Mesendoderm (in vitro differentiated cells): Measurements from ENCODE around the gene ULBP2.
A peak's percentile ranks its signal among the peaks of the same experiment; 100 is the strongest.
"Not testable (repeated sequence)": the region's sequence is repeated elsewhere in the genome, so short reads cannot be mapped to it uniquely, and the experiment has no call there.

Source experiments
- DNase-seq: peaks from one replicate; pipeline ENCODE4 v3.0.0; 2013
- H2AK5ac ChIP-seq: 2 replicates; pipeline ENCODE4 v1.6.1; 2013; ENCODE audit warnings: low read length, inconsistent platforms
- H2BK120ac ChIP-seq: 2 replicates; pipeline ENCODE4 v1.6.1; 2013; ENCODE audit warnings: low read depth, mild to moderate bottlenecking, low read length, moderate library complexity, mixed read lengths
- H2BK15ac ChIP-seq: replicated peaks from 2 replicates; pipeline ENCODE4 v1.6.1; 2013; ENCODE audit warnings: low read depth, mild to moderate bottlenecking, moderate library complexity
- H2BK5ac ChIP-seq: 2 replicates; pipeline ENCODE4 v1.6.1; 2013; ENCODE audit warnings: low read length, inconsistent platforms
- H3K18ac ChIP-seq: 2 replicates; pipeline ENCODE4 v1.6.1; 2013; ENCODE audit warnings: mild to moderate bottlenecking, low read length, mixed read lengths
- H3K23ac ChIP-seq: one replicate; pipeline ENCODE4 v1.6.1; 2013; ENCODE audit warnings: low read length
- H3K27ac ChIP-seq: 2 replicates; pipeline ENCODE4 v1.5.1; 2013; ENCODE audit warnings: low read depth, mild to moderate bottlenecking, inconsistent platforms, low read length, moderate library complexity
- H3K27me3 ChIP-seq: 2 replicates; pipeline ENCODE4 v1.6.1; 2013; ENCODE audit warnings: low read length, control low read depth, mild to moderate bottlenecking, inconsistent platforms; ENCODE audit not compliant: insufficient read depth, poor library complexity
- H3K36me3 ChIP-seq: 2 replicates; pipeline ENCODE4 v1.6.1; 2013; ENCODE audit warnings: low read length, inconsistent platforms; ENCODE audit not compliant: control insufficient read depth, insufficient read depth
- H3K4ac ChIP-seq: one replicate; pipeline ENCODE4 v1.6.1; 2013; ENCODE audit warnings: low read depth, mild to moderate bottlenecking, low read length, moderate library complexity
- H3K4me1 ChIP-seq: 2 replicates; pipeline ENCODE4 v1.6.1; 2013; ENCODE audit warnings: low read depth, low read length, inconsistent platforms; ENCODE audit not compliant: control insufficient read depth
- H3K4me2 ChIP-seq: 2 replicates; pipeline ENCODE4 v1.6.1; 2013; ENCODE audit warnings: low read length
- H3K4me3 ChIP-seq: 2 replicates; pipeline ENCODE4 v1.5.1; 2013; ENCODE audit warnings: mild to moderate bottlenecking, low read length
- H3K56ac ChIP-seq: one replicate; pipeline ENCODE4 v1.6.1; 2013; ENCODE audit warnings: low read length
- H3K79me1 ChIP-seq: 2 replicates; pipeline ENCODE4 v1.6.1; 2013; ENCODE audit warnings: low read length, inconsistent platforms
- H3K79me2 ChIP-seq: 2 replicates; pipeline ENCODE4 v1.6.1; 2013; ENCODE audit warnings: mild to moderate bottlenecking, low read length; ENCODE audit not compliant: control insufficient read depth, insufficient read depth
- H3K9ac ChIP-seq: 2 replicates; pipeline ENCODE4 v1.6.1; 2013; ENCODE audit warnings: low read length, inconsistent platforms
- H4K5ac ChIP-seq: one replicate; pipeline ENCODE4 v1.6.1; 2013; ENCODE audit warnings: low read length
- H4K8ac ChIP-seq: one replicate; pipeline ENCODE4 v1.6.1; 2013; ENCODE audit warnings: low read depth, mild to moderate bottlenecking, control low read depth, low read length, moderate library complexity
- WGBS: extraction: QIAGEN DNeasy Blood & Tissue Kit; methylation state at CpG from one replicate; pipeline ENCODE4 v1.1.7; 2013; ENCODE audit warnings: low lambda C conversion rate, missing lambda C conversion rate; ENCODE audit not compliant: insufficient coverage; ENCODE audit errors: extremely low coverage; 5-methylcytosine and 5-hydroxymethylcytosine counted together

ULBP2 gene

GRCh38 chr6:149927025-149927424, 14.8 kb upstream of the ULBP2 start:
- H3K56ac ChIP-seq, H2AK5ac ChIP-seq, H3K4me1 ChIP-seq, H3K18ac ChIP-seq, H3K23ac ChIP-seq, H4K5ac ChIP-seq, DNase-seq, H3K79me1 ChIP-seq, H4K8ac ChIP-seq, H2BK5ac ChIP-seq, H3K4me3 ChIP-seq, H3K9ac ChIP-seq, H2BK15ac ChIP-seq, H3K4ac ChIP-seq, H3K36me3 ChIP-seq, H3K27ac ChIP-seq, H3K4me2 ChIP-seq, H2BK120ac ChIP-seq, H3K79me2 ChIP-seq: not testable (repeated sequence)
- H3K27me3 ChIP-seq: peaks cover 25% of the 10 kb centered on the region
- no CpG with 5 or more reads among the region's 4 CpGs for WGBS

- H4K5ac ChIP-seq: no peak overlapping the region
- no peaks in the 10 kb centered on the region for H3K79me2 ChIP-seq
- no peaks in the 10 kb centered on the region for H3K36me3 ChIP-seq
- H3K27me3 ChIP-seq: peaks cover 11% of the 10 kb centered on the region
- H3K56ac ChIP-seq: no peak overlapping the region
- no peak overlapping the region for H2AK5ac ChIP-seq
- no peak overlapping the region for H2BK5ac ChIP-seq
- no CpG with 5 or more reads among the region's 3 CpGs for WGBS
- no peak overlapping the region for H3K9ac ChIP-seq
- H3K27ac ChIP-seq: no peak overlapping the region
- no peaks in the 10 kb centered on the region for H3K79me1 ChIP-seq
- peak; percentile 28 for DNase-seq
- H3K4me2 ChIP-seq: no peak overlapping the region
- H3K18ac ChIP-seq: no peak overlapping the region
- H3K4me1 ChIP-seq: no peaks in the 10 kb centered on the region
- no peak overlapping the region for H3K23ac ChIP-seq
- H2BK120ac ChIP-seq: no peak overlapping the region
- H4K8ac ChIP-seq: no peak overlapping the region
- no peak overlapping the region for H2BK15ac ChIP-seq
- H3K4me3 ChIP-seq: no peak overlapping the region
- no peak overlapping the region for H3K4ac ChIP-seq
Measured at GRCh38 chr6:149929422-149929821, 12.4 kb upstream of the ULBP2 start.

GRCh38 chr6:149931501-149931900, 10.3 kb upstream of the ULBP2 start:
- Histone ChIP-seq H3K23ac (no peak overlapping the region), H3K27ac (no peak overlapping the region), H4K5ac (no peak overlapping the region), H2BK120ac (no peak overlapping the region), H3K56ac (no peak overlapping the region), H3K79me1 (no peaks in the 10 kb centered on the region), H3K18ac (no peak overlapping the region), H2BK5ac (no peak overlapping the region), H3K79me2 (no peaks in the 10 kb centered on the region), H2AK5ac (no peak overlapping the region), H2BK15ac (no peak overlapping the region), H3K36me3 (no peaks in the 10 kb centered on the region), H3K4me2 (no peak overlapping the region), H3K4me3 (no peak overlapping the region), H3K27me3 (peaks cover 3% of the 10 kb centered on the region), H3K4ac (no peak overlapping the region), H3K4me1 (no peaks in the 10 kb centered on the region), H3K9ac (no peak overlapping the region), H4K8ac (no peak overlapping the region)
- no peak for DNase-seq
- WGBS: no CpG with 5 or more reads among the region's 6 CpGs

GRCh38 chr6:149933036-149933435, 8.8 kb upstream of the ULBP2 start:
- Histone ChIP-seq H3K27me3 (peaks cover 12% of the 10 kb centered on the region), H3K18ac (no peak overlapping the region), H3K4me3 (no peak overlapping the region), H3K4me1 (no peaks in the 10 kb centered on the region), H3K4ac (no peak overlapping the region), H2BK5ac (no peak overlapping the region), H3K27ac (no peak overlapping the region), H3K79me2 (no peaks in the 10 kb centered on the region), H2BK15ac (no peak overlapping the region), H3K79me1 (no peaks in the 10 kb centered on the region), H4K8ac (no peak overlapping the region), H3K23ac (no peak overlapping the region), H4K5ac (no peak overlapping the region), H3K4me2 (no peak overlapping the region), H3K9ac (no peak overlapping the region), H2BK120ac (no peak overlapping the region), H3K56ac (no peak overlapping the region), H3K36me3 (no peaks in the 10 kb centered on the region), H2AK5ac (no peak overlapping the region)
- no peak for DNase-seq
- no CpG with 5 or more reads among the region's 5 CpGs for WGBS

GRCh38 chr6:149933461-149933860, 8.4 kb upstream of the ULBP2 start:
- no peak for DNase-seq
- H3K9ac ChIP-seq: no peak overlapping the region
- no peak overlapping the region for H3K4me2 ChIP-seq
- no peaks in the 10 kb centered on the region for H3K4me1 ChIP-seq
- H2BK5ac ChIP-seq: no peak overlapping the region
- no peak overlapping the region for H3K18ac ChIP-seq
- no peak overlapping the region for H3K4me3 ChIP-seq
- H3K27ac ChIP-seq: no peak overlapping the region
- H2BK15ac ChIP-seq: no peak overlapping the region
- no peak overlapping the region for H3K23ac ChIP-seq
- WGBS: no CpG with 5 or more reads among the region's 3 CpGs
- no peaks in the 10 kb centered on the region for H3K79me2 ChIP-seq
- no peak overlapping the region for H2AK5ac ChIP-seq
- H3K79me1 ChIP-seq: no peaks in the 10 kb centered on the region
- no peak overlapping the region for H4K8ac ChIP-seq
- H3K36me3 ChIP-seq: no peaks in the 10 kb centered on the region
- H3K56ac ChIP-seq: no peak overlapping the region
- peaks cover 15% of the 10 kb centered on the region for H3K27me3 ChIP-seq
- H3K4ac ChIP-seq: no peak overlapping the region
- no peak overlapping the region for H2BK120ac ChIP-seq
- H4K5ac ChIP-seq: no peak overlapping the region
